GM21529 (cell line): ENCODE results near the gene SYNM.

ENCODE experiments used
- ATAC-seq: cut with Tn5 transposase; IDR thresholded peaks from one replicate; pipeline ENCODE4 v1.9.1; 2021; ENCODE audit not compliant: unreplicated experiment

The SYNM gene

GRCh38 chr15:99082798-99083197, 22.1 kb upstream of the SYNM start:
- ATAC-seq, result no peak

GRCh38 chr15:99084965-99085364, 19.9 kb upstream of the SYNM start:
- no peak for ATAC-seq

GRCh38 chr15:99085413-99086326, 19.2 kb upstream of the SYNM start:
- ATAC-seq, result no peak

GRCh38 chr15:99086327-99086667, 18.6 kb upstream of the SYNM start:
- no peak for ATAC-seq

- no peak for ATAC-seq
Measured at GRCh38 chr15:99087405-99087943, 17.4 kb upstream of the SYNM start.

GRCh38 chr15:99090011-99090699, 14.7 kb upstream of the SYNM start:
- peak; percentile 100 for ATAC-seq

GRCh38 chr15:99090938-99091337, 13.9 kb upstream of the SYNM start:
- no peak for ATAC-seq

- no peak for ATAC-seq
Measured at GRCh38 chr15:99092554-99093172, 12.2 kb upstream of the SYNM start.

- ATAC-seq, result no peak
Measured at GRCh38 chr15:99095626-99096025, 9.3 kb upstream of the SYNM start.

GRCh38 chr15:99096173-99096893, 8.5 kb upstream of the SYNM start:
- ATAC-seq, result no peak

GRCh38 chr15:99096894-99097426, 7.9 kb upstream of the SYNM start:
- ATAC-seq, result no peak

GRCh38 chr15:99097441-99098410, 7.2 kb upstream of the SYNM start:
- no peak for ATAC-seq

- no peak for ATAC-seq
Measured at GRCh38 chr15:99098426-99098825, 6.5 kb upstream of the SYNM start.

- ATAC-seq, result no peak
Measured at GRCh38 chr15:99098991-99099390, 5.9 kb upstream of the SYNM start.

GRCh38 chr15:99099661-99100060, 5.2 kb upstream of the SYNM start:
- no peak for ATAC-seq

GRCh38 chr15:99100245-99101173, 4.4 kb upstream of the SYNM start:
- ATAC-seq, result no peak

- no peak for ATAC-seq
Measured at GRCh38 chr15:99101501-99101900, 3.4 kb upstream of the SYNM start.
